CD4-positive, alpha-beta T cell treated with Interleukin-12 subunit alpha and Interleukin-12 subunit beta, for 1 hour (primary cell): ENCODE data around the gene PIGU.
A peak's percentile ranks its signal among the peaks of the same experiment; 100 is the strongest.

Experiments used
- DNase-seq: peaks from one replicate; pipeline ENCODE4 v3.0.0-alpha.2; 2020

The PIGU gene

GRCh38 chr20:34575756-34576155 is 101.1 kb downstream of the PIGU start:
- DNase-seq: no peak

DNA sequence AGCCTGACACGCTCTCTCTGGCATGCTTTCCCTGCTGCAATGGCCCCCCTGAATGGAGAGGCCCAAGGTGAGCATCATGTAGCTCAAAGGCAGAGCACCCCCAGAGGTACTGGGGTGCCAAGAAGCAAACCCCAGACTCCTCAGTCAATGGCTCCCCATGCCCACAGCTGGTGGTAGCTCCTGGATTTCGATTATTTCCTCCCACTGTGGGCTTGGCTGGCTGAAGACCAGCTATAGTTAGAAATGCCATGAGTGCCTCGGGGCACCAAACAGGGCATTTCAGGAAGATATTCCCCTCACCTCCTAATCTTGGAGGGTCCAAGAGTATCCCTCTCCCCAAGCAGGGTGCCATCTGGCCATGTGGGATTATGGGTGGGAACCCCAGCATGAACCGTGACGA is 101.6 kb downstream of the PIGU start:
- no peak for DNase-seq

DNA sequence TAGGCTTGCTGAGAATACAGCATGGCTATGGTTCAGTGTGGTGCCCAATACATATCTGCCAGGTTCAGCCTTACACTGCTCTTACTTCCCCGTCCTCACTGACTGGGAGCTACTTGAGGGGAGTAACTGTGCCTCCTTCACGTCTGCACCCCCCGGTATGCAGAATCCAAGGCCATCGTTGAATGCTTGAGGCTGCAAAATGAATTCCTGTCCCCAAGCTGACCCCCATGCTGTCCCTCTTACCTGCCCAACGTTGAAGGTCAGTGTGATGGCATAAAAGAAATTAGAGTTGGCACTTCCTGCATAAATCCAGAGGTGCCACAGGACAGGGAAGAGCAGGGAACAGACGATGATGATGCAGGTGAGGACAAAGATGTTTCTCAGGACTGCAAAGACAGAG is 102.0 kb downstream of the PIGU start:
- no peak for DNase-seq

DNA sequence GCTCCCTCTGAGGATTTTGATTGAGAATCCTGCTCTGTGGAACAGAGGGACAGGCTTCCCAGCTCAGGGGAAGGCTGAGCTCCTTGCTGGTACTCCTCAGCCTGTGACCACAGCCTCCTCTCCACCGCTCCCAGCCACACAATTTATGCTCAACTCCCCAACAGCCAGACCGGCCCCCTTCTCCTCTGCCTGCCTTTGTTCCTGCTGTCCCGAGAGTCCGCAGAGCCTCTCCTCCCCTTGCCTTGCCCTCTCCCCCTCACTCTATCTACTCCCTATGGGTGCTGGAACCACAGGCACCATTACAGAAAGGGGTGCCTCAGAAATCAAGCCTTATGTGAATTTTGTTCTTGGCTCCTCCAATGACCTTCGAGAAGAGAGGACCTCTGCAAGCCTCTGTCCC is 102.5 kb downstream of the PIGU start:
- DNase-seq: no peak

DNA sequence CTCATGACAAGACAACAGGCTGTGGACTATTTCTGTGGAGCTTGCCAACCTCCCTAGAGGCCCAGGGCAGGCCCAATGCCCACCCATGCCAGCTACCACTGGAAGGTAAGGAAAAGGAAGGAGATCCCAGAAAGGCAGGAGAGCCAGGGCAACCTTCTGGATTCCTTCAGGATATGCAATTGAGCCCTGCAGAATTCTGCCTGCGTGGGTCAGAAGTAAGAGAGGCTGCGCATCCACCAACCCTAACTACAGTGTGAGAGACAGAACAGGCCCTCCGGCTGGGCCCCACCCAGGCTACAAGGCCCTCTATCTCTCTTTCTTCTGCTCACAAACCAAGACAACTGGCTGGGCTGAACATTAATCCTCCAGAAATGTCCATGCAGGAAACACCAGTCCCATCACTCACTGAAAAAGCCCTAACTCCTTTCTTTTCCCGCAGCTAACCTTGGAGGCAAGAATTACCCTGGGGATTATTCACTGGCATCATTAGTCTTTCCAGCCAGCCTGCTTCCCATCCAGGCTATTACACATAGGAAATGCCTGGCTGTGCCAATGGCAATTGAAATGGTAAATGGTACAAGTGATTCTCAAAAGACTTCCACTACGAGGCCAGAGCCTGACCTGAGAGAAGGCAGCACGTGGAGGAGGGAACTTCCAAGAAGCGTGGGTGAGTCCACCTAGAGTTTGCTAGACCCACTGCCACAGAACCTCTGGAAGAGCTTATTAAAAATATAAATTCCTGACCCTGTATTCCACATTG is 103.2 kb downstream of the PIGU start:
- no peak for DNase-seq

GRCh38 chr20:34571753-34572152 is 105.1 kb downstream of the PIGU start:
- DNase-seq: no peak

- no peak for DNase-seq
Observed at GRCh38 chr20:34570859-34571306, 106.0 kb downstream of the PIGU start.

- no peak for DNase-seq
Observed at GRCh38 chr20:34569598-34569997, 107.3 kb downstream of the PIGU start.

- no peak for DNase-seq
Observed at GRCh38 chr20:34567892-34568865, 108.7 kb downstream of the PIGU start.

GRCh38 chr20:34566978-34567891 is 109.7 kb downstream of the PIGU start:
- DNase-seq: no peak

DNA sequence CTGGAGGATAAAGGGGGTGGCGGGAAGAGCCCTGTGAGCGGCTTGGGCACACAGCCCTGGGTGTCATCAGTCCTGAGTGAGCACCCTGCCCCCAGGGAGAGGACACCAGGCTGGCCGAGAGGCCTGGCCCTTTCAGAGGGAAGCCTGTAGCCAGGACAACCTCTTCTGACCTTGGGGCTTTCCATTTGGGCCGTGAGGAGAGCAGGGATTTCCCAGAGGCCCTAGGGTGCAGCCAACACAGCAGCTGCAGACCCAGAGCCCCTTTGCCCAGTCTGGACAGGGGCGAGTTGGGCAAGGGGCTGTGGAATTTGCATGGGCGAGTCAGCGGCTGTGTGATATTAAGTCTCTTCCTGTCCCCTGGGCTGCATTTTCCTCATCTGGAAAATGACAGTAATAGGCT is 112.1 kb downstream of the PIGU start:
- DNase-seq: no peak

- DNase-seq: no peak
Observed at GRCh38 chr20:34562641-34563040, 114.3 kb downstream of the PIGU start.

- DNase-seq: no peak
Observed at GRCh38 chr20:34561661-34562060, 115.2 kb downstream of the PIGU start.

GRCh38 chr20:34560614-34561013 is 116.3 kb downstream of the PIGU start:
- DNase-seq: no peak

GRCh38 chr20:34560141-34560523 is 116.8 kb downstream of the PIGU start:
- no peak for DNase-seq

- DNase-seq: no peak
Observed at GRCh38 chr20:34559311-34560140, 117.4 kb downstream of the PIGU start.

GRCh38 chr20:34558320-34559218 is 118.3 kb downstream of the PIGU start, which contains the start of gene MAP1LC3A:
Gene MAP1LC3A (plus strand): TSS chr20:34558718. CDS start chr20:34558869, 151 bp downstream.
- DNase-seq: peak; percentile 97

- no peak for DNase-seq
Observed at GRCh38 chr20:34557936-34558319, 119.0 kb downstream of the PIGU start.

- no peak for DNase-seq
Observed at GRCh38 chr20:34553366-34553867, 123.5 kb downstream of the PIGU start.

- DNase-seq: no peak
Observed at GRCh38 chr20:34552569-34552968, 124.3 kb downstream of the PIGU start.

DNA sequence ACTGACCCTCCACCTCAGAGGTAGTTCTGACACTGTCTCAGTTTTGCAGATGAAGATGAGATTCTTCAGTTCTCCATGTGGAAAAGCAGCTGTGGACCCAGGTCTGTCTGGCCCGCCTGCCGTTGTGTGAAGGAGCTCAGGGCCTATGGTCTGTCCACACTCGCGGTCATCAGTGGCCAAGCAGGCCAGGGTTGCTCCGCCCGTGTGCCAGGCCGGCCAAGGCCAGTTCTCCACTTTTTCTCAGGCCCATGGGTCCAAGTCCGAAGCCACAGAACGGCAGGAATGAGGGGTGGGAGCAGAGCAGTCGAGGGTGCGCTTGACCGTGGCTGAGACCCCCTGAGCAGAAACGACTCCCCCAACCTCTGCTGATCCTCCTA is 127.0 kb downstream of the PIGU start:
- DNase-seq: no peak
